A549 (cell line): ENCODE measurements around the gene ACAN.

Experiments used
- CTCF ChIP-seq: fragments of >200 bp; sonication (Bioruptor Twin); formaldehyde crosslinking; IDR thresholded peaks from 3 replicates; pipeline ENCODE4 v1.5.1; 2016
- FOSB ChIP-seq: fragments of 250-450 bp; sonication (Bioruptor Pico); IDR thresholded peaks from 2 replicates; pipeline ENCODE4 v1.5.0; 2020; ENCODE audit warnings: mild to moderate bottlenecking, moderate library complexity
- HDAC2 ChIP-seq: fragments of 200-600 bp; sonication (generic); IDR thresholded peaks from 2 replicates; pipeline ENCODE4 v1.6.1; 2016
- KDM1A ChIP-seq: fragments of 200-600 bp; sonication (generic); IDR thresholded peaks from 2 replicates; pipeline ENCODE4 v1.6.1; 2016; ENCODE audit warnings: low read depth, mild to moderate bottlenecking
- MAZ ChIP-seq: fragments of 150-350 bp; IDR thresholded peaks from 2 replicates; pipeline ENCODE4 v1.6.1; 2014; ENCODE audit warnings: antibody characterized with exemption, low read depth, low read length, borderline replicate concordance
- MYC ChIP-seq: IDR thresholded peaks from 2 replicates; pipeline ENCODE4 v1.6.1; 2012; ENCODE audit warnings: mild to moderate bottlenecking, inconsistent platforms, low read length, improper control_type of control experiment, borderline replicate concordance
- POLR2A ChIP-seq: IDR thresholded peaks from 2 replicates; pipeline ENCODE4 v1.6.1; 2012; ENCODE audit warnings: mild to moderate bottlenecking, low read length
- RAD21 ChIP-seq, 2 experiments: fragments of >200 bp in 1 of 2; sonication (Bioruptor Twin) in 1 of 2; formaldehyde crosslinking in 1 of 2; IDR thresholded peaks in 1 of 2; conservative IDR thresholded peaks in 1 of 2; 2 replicates in 1 of 2; 3 replicates in 1 of 2; pipeline ENCODE4 v1.6.1; 2012 to 2018; ENCODE audit warnings: inconsistent platforms in 1 of 2
- REST ChIP-seq: fragments of 200-600 bp; sonication (generic); IDR thresholded peaks from 2 replicates; pipeline ENCODE4 v1.6.1; 2016; ENCODE audit warnings: antibody characterized with exemption, mild to moderate bottlenecking, moderate library complexity
- RNF2 ChIP-seq: fragments of 200-600 bp; sonication (generic); IDR thresholded peaks from 2 replicates; pipeline ENCODE4 v1.6.1; 2016; ENCODE audit warnings: low read depth, mild to moderate bottlenecking, antibody characterized with exemption, moderate library complexity, borderline replicate concordance
- ZFP36 ChIP-seq: fragments of 450-650 bp; IDR thresholded peaks from 2 replicates; pipeline ENCODE4 v1.6.1; 2014; ENCODE audit warnings: borderline replicate concordance; ENCODE audit not compliant: partially characterized antibody

GRCh38 chr15:88913017-88913849 lies 110.0 kb downstream of the ACAN start, which contains the start of gene MFGE8:
- TF ChIP-seq FOSB (no peak), CTCF (no peak), MYC (no peak), RAD21 (conservative IDR thresholded peaks at IDR 0.05 in 1 of 2, IDR thresholded peaks at IDR 0.05 in 1 of 2) (0 out of 5 replicates have a peak, but pooled peaks of 1 of the 2 experiments have one; percentile 20), HDAC2 (no peak), MAZ (no peak), REST (no peak), RNF2 (no peak), ZFP36 (no peak), POLR2A (peak; percentile 96), KDM1A (no peak)
